Measurements from ENCODE around the gene KDM4B. TPM values are rescaled to one million over a fixed set of nuclear protein-coding genes. Genes with fewer than 3 reads are reported as not detected.
"Not testable (repeated sequence)": the region's sequence is repeated elsewhere in the genome, so short reads cannot be mapped to it uniquely, and the experiment has no call there.

KDM4B gene
- 10 to 100 TPM; 55.9 to 60.8 TPM for total RNA-seq

- H3K9me3 Mint-ChIP-seq: no peaks in the 10 kb centered on the region
- no peaks in the 10 kb centered on the region for H3K27me3 Mint-ChIP-seq
- peak within 1 kb of the TSS; percentile 94 for H3K27ac Mint-ChIP-seq
- DNase-seq (peak; percentile 100), ATAC-seq (ENCODE audit: low read depth) (peak; percentile 97)
- peak within 1 kb of the TSS; percentile 94 for H3K4me3 Mint-ChIP-seq
- peaks cover 30% of the 10 kb centered on the region for H3K4me1 Mint-ChIP-seq
- peaks cover 26% of the 10 kb centered on the region for H3K36me3 Mint-ChIP-seq
- POLR2A ChIA-PET: interaction anchor here (0.7 to 2.0 kb wide), 10 partner anchors 9 to 751 kb away, joined by 3 to 15 read pairs (median 4); partner anchors contain the start of genes CATSPERD, FEM1A and LONP1
Measured at GRCh38 chr19:4968462-4969291, at the start of gene KDM4B. Gene KDM4B (plus strand): TSS chr19:4969113. CDS start chr19:5032891, 63,778 bp downstream.

DNA sequence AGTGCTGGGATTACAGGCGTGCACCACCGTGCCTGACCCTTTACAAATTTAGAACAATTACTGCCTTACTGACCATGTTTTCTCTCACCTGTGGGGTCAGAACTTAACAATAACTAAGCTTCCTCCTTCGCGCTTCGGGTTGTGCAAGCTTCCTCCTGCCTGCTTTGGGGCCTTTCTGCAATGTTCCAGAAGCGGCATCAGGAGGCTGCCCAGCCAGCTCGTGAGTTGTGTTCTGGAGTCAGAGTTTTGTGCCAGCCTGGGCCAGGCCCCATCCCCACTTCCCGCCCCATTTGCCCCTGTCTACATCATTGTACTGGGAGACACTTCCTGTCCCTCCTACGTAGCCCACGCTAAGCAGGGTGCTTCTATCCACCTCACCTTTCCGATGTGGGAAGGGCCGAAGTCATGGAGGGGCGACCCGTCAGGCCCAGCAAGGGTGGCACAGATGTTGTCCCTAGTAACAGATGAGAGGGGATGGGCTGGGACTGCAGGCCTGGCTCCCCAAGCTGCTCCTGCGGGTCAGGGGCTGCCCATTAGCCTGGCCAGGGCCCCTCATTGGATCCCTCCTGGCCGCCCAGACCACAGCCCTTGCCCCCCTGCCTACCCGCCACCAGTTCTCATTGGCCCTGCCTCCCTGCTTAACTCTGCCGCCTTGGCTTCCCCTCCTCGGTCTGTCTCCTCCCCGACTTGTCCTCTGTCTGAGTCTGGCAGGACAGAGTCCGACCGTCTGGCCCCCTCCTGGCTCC is 46.2 kb upstream of the KDM4B start:
- ATAC-seq (ENCODE audit: low read depth) (no peak), DNase-seq (no peak)
- Mint-ChIP-seq H3K36me3 (peaks cover 22% of the 10 kb centered on the region), H3K4me1 (peaks cover 3% of the 10 kb centered on the region), H3K27ac (peak overlapping the region; percentile 51), H3K27me3 (no peaks in the 10 kb centered on the region), H3K9me3 (no peaks in the 10 kb centered on the region), H3K4me3 (no peak overlapping the region)
- POLR2A ChIA-PET: no interaction called here

- Mint-ChIP-seq H3K4me3 (no peak overlapping the region), H3K9me3 (no peaks in the 10 kb centered on the region), H3K27ac (no peak overlapping the region), H3K27me3 (no peaks in the 10 kb centered on the region), H3K4me1 (peaks cover 1% of the 10 kb centered on the region), H3K36me3 (peaks cover 19% of the 10 kb centered on the region)
- ATAC-seq (ENCODE audit: low read depth): no peak
- POLR2A ChIA-PET: no interaction called here
- no peak for DNase-seq
Measured at GRCh38 chr19:4923276-4923747, 45.6 kb upstream of the KDM4B start.

DNA sequence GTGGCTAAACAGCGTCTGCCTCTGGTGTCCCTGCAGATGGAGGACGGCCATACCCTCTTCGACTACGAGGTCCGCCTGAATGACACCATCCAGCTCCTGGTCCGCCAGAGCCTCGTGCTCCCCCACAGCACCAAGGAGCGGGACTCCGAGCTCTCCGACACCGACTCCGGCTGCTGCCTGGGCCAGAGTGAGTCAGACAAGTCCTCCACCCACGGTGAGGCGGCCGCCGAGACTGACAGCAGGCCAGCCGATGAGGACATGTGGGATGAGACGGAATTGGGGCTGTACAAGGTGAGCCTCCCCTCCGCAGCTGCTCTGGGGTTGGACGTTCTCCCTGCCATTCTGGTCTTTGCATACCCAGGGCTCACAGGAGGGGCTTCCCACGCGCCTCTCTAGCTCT is 39.7 kb upstream of the KDM4B start:
- no peaks in the 10 kb centered on the region for H3K9me3 Mint-ChIP-seq
- no peaks in the 10 kb centered on the region for H3K27me3 Mint-ChIP-seq
- no peaks in the 10 kb centered on the region for H3K4me1 Mint-ChIP-seq
- no peak overlapping the region for H3K27ac Mint-ChIP-seq
- ATAC-seq (ENCODE audit: low read depth) (no peak), DNase-seq (no peak)
- H3K4me3 Mint-ChIP-seq: no peak overlapping the region
- peaks cover 18% of the 10 kb centered on the region for H3K36me3 Mint-ChIP-seq
- POLR2A ChIA-PET: interaction anchor here (0.6 to 1.8 kb wide), 3 partner anchors 11 to 19 kb away, joined by 4 to 5 read pairs (median 5); no protein-coding TSS in a partner anchor

DNA sequence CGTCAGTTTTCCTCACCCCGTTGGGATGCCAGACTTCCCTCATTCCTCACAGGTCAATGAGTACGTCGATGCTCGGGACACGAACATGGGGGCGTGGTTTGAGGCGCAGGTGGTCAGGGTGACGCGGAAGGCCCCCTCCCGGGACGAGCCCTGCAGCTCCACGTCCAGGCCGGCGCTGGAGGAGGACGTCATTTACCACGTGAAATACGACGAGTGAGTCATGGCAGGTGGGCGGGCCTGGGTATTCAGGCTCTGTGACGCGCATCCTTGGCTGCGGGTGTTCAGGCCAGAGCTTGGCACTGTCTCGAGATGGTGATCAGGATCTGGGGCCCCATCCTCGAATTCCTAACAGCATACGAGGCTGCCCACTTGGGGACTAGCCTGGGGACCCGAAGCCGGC is 38.2 kb upstream of the KDM4B start:
- DNase-seq (no peak), ATAC-seq (ENCODE audit: low read depth) (no peak)
- Mint-ChIP-seq H3K9me3 (no peaks in the 10 kb centered on the region), H3K27me3 (no peaks in the 10 kb centered on the region), H3K36me3 (peaks cover 25% of the 10 kb centered on the region), H3K4me1 (peaks cover 5% of the 10 kb centered on the region), H3K27ac (no peak overlapping the region), H3K4me3 (no peak overlapping the region)
- POLR2A ChIA-PET: no interaction called here

- H3K27me3 Mint-ChIP-seq: no peaks in the 10 kb centered on the region
- DNase-seq (no peak), ATAC-seq (ENCODE audit: low read depth) (no peak)
- no peak overlapping the region for H3K4me3 Mint-ChIP-seq
- POLR2A ChIA-PET: no interaction called here
- H3K4me1 Mint-ChIP-seq: peaks cover 5% of the 10 kb centered on the region
- H3K9me3 Mint-ChIP-seq: no peaks in the 10 kb centered on the region
- peaks cover 31% of the 10 kb centered on the region for H3K36me3 Mint-ChIP-seq
- H3K27ac Mint-ChIP-seq: no peak overlapping the region
Measured at GRCh38 chr19:4932711-4933110, 36.2 kb upstream of the KDM4B start.

DNA sequence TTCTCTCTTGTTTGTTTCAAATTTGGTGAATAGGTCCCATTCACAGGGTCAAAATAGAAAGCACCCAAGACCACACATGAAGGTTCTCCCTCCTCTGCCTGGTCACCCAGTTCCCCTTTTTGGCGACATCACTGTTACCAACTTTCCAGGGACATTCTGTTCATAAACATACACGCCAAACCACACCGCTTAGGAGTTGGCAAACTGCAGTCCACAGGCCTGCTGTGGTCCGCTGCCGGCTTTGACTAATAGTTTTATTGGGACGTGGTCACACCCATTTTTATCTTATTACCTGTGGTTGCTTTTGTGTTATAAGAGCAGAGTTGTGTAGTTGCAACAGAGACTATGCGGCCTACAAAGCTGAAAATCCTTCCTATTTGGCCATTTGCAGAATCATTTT is 35.4 kb upstream of the KDM4B start:
- peaks cover 5% of the 10 kb centered on the region for H3K4me1 Mint-ChIP-seq
- peaks cover 31% of the 10 kb centered on the region for H3K36me3 Mint-ChIP-seq
- ATAC-seq (ENCODE audit: low read depth): no peak
- POLR2A ChIA-PET: no interaction called here
- no peak for DNase-seq
- no peaks in the 10 kb centered on the region for H3K27me3 Mint-ChIP-seq
- no peak overlapping the region for H3K4me3 Mint-ChIP-seq
- no peaks in the 10 kb centered on the region for H3K9me3 Mint-ChIP-seq
- H3K27ac Mint-ChIP-seq: no peak overlapping the region

DNA sequence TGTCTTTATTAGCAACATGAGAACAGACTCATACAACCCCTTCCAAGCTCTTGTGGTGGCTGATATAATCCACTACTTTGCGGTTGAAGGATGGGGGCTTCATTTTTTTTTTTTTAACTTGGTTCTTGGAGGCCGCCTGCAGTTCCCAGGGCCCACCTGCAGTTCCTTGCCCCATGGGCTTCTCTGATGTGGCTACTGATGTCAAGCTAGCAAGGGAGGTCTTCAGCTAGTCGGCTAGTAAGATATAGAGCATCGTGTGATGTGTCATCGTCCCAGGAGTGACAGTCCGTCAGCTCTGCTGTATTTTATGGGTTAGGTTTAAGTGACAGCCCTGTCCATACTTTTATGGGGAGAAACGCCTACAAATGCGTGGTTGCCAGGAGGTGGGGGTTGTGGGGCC is 33.5 kb upstream of the KDM4B start:
- H3K36me3 Mint-ChIP-seq: peaks cover 38% of the 10 kb centered on the region
- H3K27me3 Mint-ChIP-seq: no peaks in the 10 kb centered on the region
- H3K27ac Mint-ChIP-seq: no peak overlapping the region
- ATAC-seq (ENCODE audit: low read depth): no peak
- DNase-seq: no peak
- no peak overlapping the region for H3K4me3 Mint-ChIP-seq
- peaks cover 7% of the 10 kb centered on the region for H3K4me1 Mint-ChIP-seq
- no peaks in the 10 kb centered on the region for H3K9me3 Mint-ChIP-seq
- POLR2A ChIA-PET: no interaction called here

DNA sequence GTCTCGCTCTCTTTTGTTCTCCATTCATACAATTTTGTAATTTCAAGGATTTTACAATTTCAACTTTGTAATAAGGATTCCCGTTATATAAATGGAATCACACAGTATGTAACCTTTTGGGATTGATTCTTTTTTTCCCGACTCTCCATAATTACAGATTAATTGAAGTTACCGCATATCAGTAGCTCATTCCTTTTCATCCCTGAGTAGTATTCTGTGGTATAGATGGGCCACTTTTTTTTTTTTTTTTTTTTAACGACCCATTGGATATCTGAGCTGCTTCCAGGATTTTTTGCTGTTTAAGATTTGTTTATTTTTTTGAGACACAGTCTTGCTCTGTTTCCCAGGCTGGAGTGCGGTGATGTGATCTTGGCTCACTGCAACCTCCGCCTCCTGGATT is 31.9 kb upstream of the KDM4B start:
- ATAC-seq (ENCODE audit: low read depth): no peak
- H3K4me1 Mint-ChIP-seq: peaks cover 7% of the 10 kb centered on the region
- no peak overlapping the region for H3K27ac Mint-ChIP-seq
- POLR2A ChIA-PET: interaction anchor here (0.6 kb wide), 1 partner anchor 22 kb away, joined by 3 read pairs; no protein-coding TSS in a partner anchor
- DNase-seq: no peak
- no peaks in the 10 kb centered on the region for H3K9me3 Mint-ChIP-seq
- no peak overlapping the region for H3K4me3 Mint-ChIP-seq
- H3K36me3 Mint-ChIP-seq: peaks cover 34% of the 10 kb centered on the region
- H3K27me3 Mint-ChIP-seq: no peaks in the 10 kb centered on the region

DNA sequence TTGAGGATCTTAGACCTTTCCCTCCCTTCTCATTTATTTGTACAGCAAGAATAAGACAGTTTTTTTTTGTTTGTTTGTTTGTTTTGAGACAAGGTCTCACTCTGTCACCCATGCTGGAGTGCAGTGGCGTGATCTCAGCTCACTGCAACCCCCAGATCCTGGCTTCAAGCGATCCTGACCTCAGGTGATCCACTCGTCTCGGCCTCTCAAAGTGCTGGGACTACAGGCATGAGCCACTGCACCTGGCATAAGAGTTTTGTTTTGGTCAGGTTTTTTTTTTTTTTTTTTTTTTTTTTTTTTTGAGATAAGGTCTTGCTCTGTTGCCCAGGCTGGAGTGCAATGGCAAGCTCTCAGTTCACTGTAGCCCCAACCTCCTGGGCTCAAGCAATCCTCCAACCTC is 30.5 kb upstream of the KDM4B start:
- H3K36me3 Mint-ChIP-seq: peaks cover 28% of the 10 kb centered on the region
- POLR2A ChIA-PET: interaction anchor here (0.7 to 1.3 kb wide), 2 partner anchors 30 to 65 kb away, joined by 6 to 7 read pairs; partner anchors contain the start of gene KDM4B
- not testable (repeated sequence) for H3K27me3 Mint-ChIP-seq

GRCh38 chr19:4939466-4939865 is 29.4 kb upstream of the KDM4B start:
- POLR2A ChIA-PET: no interaction called here
- no peak for DNase-seq
- H3K27me3 Mint-ChIP-seq: no peaks in the 10 kb centered on the region
- ATAC-seq (ENCODE audit: low read depth): no peak
- no peak overlapping the region for H3K4me3 Mint-ChIP-seq
- H3K36me3 Mint-ChIP-seq: peaks cover 27% of the 10 kb centered on the region
- H3K9me3 Mint-ChIP-seq: no peaks in the 10 kb centered on the region
- no peak overlapping the region for H3K27ac Mint-ChIP-seq
- peaks cover 5% of the 10 kb centered on the region for H3K4me1 Mint-ChIP-seq

More for the DNA sequence above, 30.5 kb upstream of the KDM4B start:
- H3K9me3 Mint-ChIP-seq; H3K4me3 Mint-ChIP-seq; ATAC-seq (ENCODE audit: low read depth); H3K27ac Mint-ChIP-seq; H3K4me1 Mint-ChIP-seq; DNase-seq: not testable (repeated sequence)

GRCh38 chr19:4941638-4942169 is 27.2 kb upstream of the KDM4B start:
- H3K4me3 Mint-ChIP-seq; H3K27ac Mint-ChIP-seq; DNase-seq; H3K27me3 Mint-ChIP-seq; H3K9me3 Mint-ChIP-seq; POLR2A ChIA-PET; ATAC-seq (ENCODE audit: low read depth); H3K4me1 Mint-ChIP-seq: not testable (repeated sequence)
- peaks cover 20% of the 10 kb centered on the region for H3K36me3 Mint-ChIP-seq

DNA sequence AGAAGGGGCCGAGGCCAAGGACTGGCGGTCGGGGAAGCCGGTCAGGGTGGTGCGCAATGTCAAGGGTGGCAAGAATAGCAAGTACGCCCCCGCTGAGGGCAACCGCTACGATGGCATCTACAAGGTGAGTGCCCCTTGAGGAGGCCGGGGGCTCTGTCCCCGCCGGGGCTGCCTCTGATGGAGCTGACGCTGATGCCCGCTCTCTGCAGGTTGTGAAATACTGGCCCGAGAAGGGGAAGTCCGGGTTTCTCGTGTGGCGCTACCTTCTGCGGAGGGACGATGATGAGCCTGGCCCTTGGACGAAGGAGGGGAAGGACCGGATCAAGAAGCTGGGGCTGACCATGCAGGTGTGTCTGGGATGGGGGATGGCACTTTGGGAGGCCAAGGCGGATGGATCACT is 18.3 kb upstream of the KDM4B start:
- POLR2A ChIA-PET: not testable (repeated sequence)

More for the DNA sequence above, 18.3 kb upstream of the KDM4B start:
- not testable (repeated sequence) for H3K27me3 Mint-ChIP-seq; H3K9me3 Mint-ChIP-seq; H3K27ac Mint-ChIP-seq; ATAC-seq (ENCODE audit: low read depth); H3K4me3 Mint-ChIP-seq; H3K4me1 Mint-ChIP-seq; DNase-seq
- peaks cover 38% of the 10 kb centered on the region for H3K36me3 Mint-ChIP-seq
